Calu3 (cell line): Measurements from ENCODE around the gene GHR. TPM values are rescaled to one million over a fixed set of nuclear protein-coding genes. Genes with fewer than 3 reads are reported as not detected.
"Not testable (repeated sequence)": the region's sequence is repeated elsewhere in the genome, so short reads cannot be mapped to it uniquely, and the experiment has no call there.

ENCODE experiments used
- BruUV-seq: library from RNA; stranded (reverse); fragments of 400-500 nt; replicated peaks from 2 replicates; lab custom pipeline; 2021; lab: Mats Ljungman, UMichigan
- CTCF ChIA-PET: fragments of 300-600 bp; sonication (Branson Sonifier 250); formaldehyde crosslinking; loops from one replicate; lab custom pipeline; 2022; ENCODE audit warnings: antibody characterized with exemption; lab: Charles Lee
- DNase-seq: peaks from one replicate; pipeline ENCODE4 v3.0.0; 2022
- H3K27ac Mint-ChIP-seq: one replicate; pipeline ENCODE4 v1.8.0; 2022; ENCODE audit warnings: mixed read lengths; ENCODE audit not compliant: unreplicated experiment
- H3K27me3 Mint-ChIP-seq: one replicate; pipeline ENCODE4 v1.8.0; 2022; ENCODE audit warnings: mixed read lengths; ENCODE audit not compliant: unreplicated experiment
- H3K36me3 Mint-ChIP-seq: one replicate; pipeline ENCODE4 v1.8.0; 2022; ENCODE audit warnings: mild to moderate bottlenecking, moderate library complexity, mixed read lengths; ENCODE audit not compliant: insufficient read depth, unreplicated experiment
- H3K4me1 Mint-ChIP-seq: one replicate; pipeline ENCODE4 v1.8.0; 2022; ENCODE audit warnings: mild to moderate bottlenecking, low read depth, mixed read lengths; ENCODE audit not compliant: unreplicated experiment
- H3K4me3 Mint-ChIP-seq: one replicate; pipeline ENCODE4 v1.8.0; 2022; ENCODE audit warnings: mild to moderate bottlenecking, low read depth, moderate library complexity, mixed read lengths; ENCODE audit not compliant: unreplicated experiment
- H3K9me3 Mint-ChIP-seq: one replicate; pipeline ENCODE4 v1.8.0; 2022; ENCODE audit warnings: low read depth, mixed read lengths; ENCODE audit not compliant: unreplicated experiment
- CTCF ChIP-seq: fragments of 200-600 bp; IDR thresholded peaks from one replicate; pipeline ENCODE4 v1.8.0; 2022; ENCODE audit warnings: antibody characterized with exemption; ENCODE audit not compliant: unreplicated experiment
- intact Hi-C: fragments of 100-400 bp; cut with micrococcal nuclease; formaldehyde crosslinking; loops from one replicate; pipeline ENCODE4 v1.10.0; 2022; ENCODE audit not compliant: unreplicated experiment
- total RNA-seq: library from RNA; stranded (reverse); gene quantifications from 2 replicates; pipeline ENCODE4 v1.2.3, GENCODE V29; 2022

GHR gene
- total RNA-seq, 1 experiment from 2014 or later: 0.45 TPM

GRCh38 chr5:42718591-42718990 is 295.4 kb downstream of the GHR start:
- no peak overlapping the region for H3K4me3 Mint-ChIP-seq

GRCh38 chr5:42719034-42719433 is 295.8 kb downstream of the GHR start:
- Mint-ChIP-seq H3K27ac (no peak overlapping the region), H3K9me3 (no peaks in the 10 kb centered on the region), H3K36me3 (no peaks in the 10 kb centered on the region), H3K27me3 (peaks cover 13% of the 10 kb centered on the region), H3K4me3 (no peak overlapping the region), H3K4me1 (no peaks in the 10 kb centered on the region)
- intact Hi-C loops: no loop called here
- CTCF ChIA-PET: no interaction called here
- BruUV-seq: no TSS peak
- TF ChIP-seq CTCF: no peak
- DNase-seq: no peak

More at GRCh38 chr5:42718591-42718990, 295.4 kb downstream of the GHR start:
- Mint-ChIP-seq H3K4me1 (no peaks in the 10 kb centered on the region), H3K27ac (no peak overlapping the region), H3K27me3 (peaks cover 8% of the 10 kb centered on the region), H3K36me3 (no peaks in the 10 kb centered on the region), H3K9me3 (no peaks in the 10 kb centered on the region)
- DNase-seq: no peak
- intact Hi-C loops: no loop called here
- no peak for TF ChIP-seq CTCF
- CTCF ChIA-PET: no interaction called here
- no TSS peak for BruUV-seq

- no peak for DNase-seq
- no peak for TF ChIP-seq CTCF
- intact Hi-C loops: no loop called here
- peaks cover 14% of the 10 kb centered on the region for H3K27me3 Mint-ChIP-seq
- BruUV-seq: no TSS peak
- CTCF ChIA-PET: no interaction called here
- no peaks in the 10 kb centered on the region for H3K4me1 Mint-ChIP-seq
- no peak overlapping the region for H3K4me3 Mint-ChIP-seq
- H3K9me3 Mint-ChIP-seq: no peaks in the 10 kb centered on the region
- no peak overlapping the region for H3K27ac Mint-ChIP-seq
- no peaks in the 10 kb centered on the region for H3K36me3 Mint-ChIP-seq
Measured at GRCh38 chr5:42720251-42720650, 297.0 kb downstream of the GHR start.

GRCh38 chr5:42721484-42721883 is 298.2 kb downstream of the GHR start:
- Mint-ChIP-seq H3K27ac (no peak overlapping the region), H3K9me3 (no peaks in the 10 kb centered on the region), H3K4me1 (no peaks in the 10 kb centered on the region), H3K27me3 (peaks cover 27% of the 10 kb centered on the region), H3K4me3 (no peak overlapping the region), H3K36me3 (no peaks in the 10 kb centered on the region)
- CTCF ChIA-PET: interaction anchor here (0.6 kb wide), 1 partner anchor 125 kb away, joined by 3 read pairs; no protein-coding TSS in a partner anchor
- BruUV-seq: no TSS peak
- no peak for TF ChIP-seq CTCF
- intact Hi-C loops: no loop called here
- DNase-seq: no peak

- H3K9me3 Mint-ChIP-seq, intact Hi-C loops, H3K4me1 Mint-ChIP-seq, BruUV-seq, H3K27me3 Mint-ChIP-seq, CTCF ChIA-PET, H3K36me3 Mint-ChIP-seq, H3K27ac Mint-ChIP-seq, DNase-seq, H3K4me3 Mint-ChIP-seq: not testable (repeated sequence)
Measured at GRCh38 chr5:42734531-42735058, 311.4 kb downstream of the GHR start.
